HL-60 (cell line): ENCODE results near the gene TYK2.

Source experiments
- GABPA ChIP-seq: IDR thresholded peaks from 2 replicates; pipeline ENCODE4 v1.6.1; 2012; ENCODE audit warnings: low read depth
- POLR2AphosphoS5 ChIP-seq: IDR thresholded peaks from 2 replicates; pipeline ENCODE4 v1.6.1; 2012; ENCODE audit warnings: low read depth
- TF ChIP-seq, protein P1 (sequence below): IDR thresholded peaks from one replicate; pipeline ENCODE4 v1.5.1; 2011; ENCODE audit warnings: low read length, control low read depth, inconsistent platforms; ENCODE audit not compliant: insufficient read depth
- TF ChIP-seq, protein P2 (sequence below): IDR thresholded peaks from 2 replicates; pipeline ENCODE4 v1.6.1; 2012; ENCODE audit warnings: low read depth; ENCODE audit not compliant: insufficient replicate concordance

GRCh38 chr19:10321417-10321797 lies 59.0 kb downstream of the TYK2 start:
- TF ChIP-seq, protein P1, sequence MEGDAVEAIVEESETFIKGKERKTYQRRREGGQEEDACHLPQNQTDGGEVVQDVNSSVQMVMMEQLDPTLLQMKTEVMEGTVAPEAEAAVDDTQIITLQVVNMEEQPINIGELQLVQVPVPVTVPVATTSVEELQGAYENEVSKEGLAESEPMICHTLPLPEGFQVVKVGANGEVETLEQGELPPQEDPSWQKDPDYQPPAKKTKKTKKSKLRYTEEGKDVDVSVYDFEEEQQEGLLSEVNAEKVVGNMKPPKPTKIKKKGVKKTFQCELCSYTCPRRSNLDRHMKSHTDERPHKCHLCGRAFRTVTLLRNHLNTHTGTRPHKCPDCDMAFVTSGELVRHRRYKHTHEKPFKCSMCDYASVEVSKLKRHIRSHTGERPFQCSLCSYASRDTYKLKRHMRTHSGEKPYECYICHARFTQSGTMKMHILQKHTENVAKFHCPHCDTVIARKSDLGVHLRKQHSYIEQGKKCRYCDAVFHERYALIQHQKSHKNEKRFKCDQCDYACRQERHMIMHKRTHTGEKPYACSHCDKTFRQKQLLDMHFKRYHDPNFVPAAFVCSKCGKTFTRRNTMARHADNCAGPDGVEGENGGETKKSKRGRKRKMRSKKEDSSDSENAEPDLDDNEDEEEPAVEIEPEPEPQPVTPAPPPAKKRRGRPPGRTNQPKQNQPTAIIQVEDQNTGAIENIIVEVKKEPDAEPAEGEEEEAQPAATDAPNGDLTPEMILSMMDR: no peak
- TF ChIP-seq, protein P2, sequence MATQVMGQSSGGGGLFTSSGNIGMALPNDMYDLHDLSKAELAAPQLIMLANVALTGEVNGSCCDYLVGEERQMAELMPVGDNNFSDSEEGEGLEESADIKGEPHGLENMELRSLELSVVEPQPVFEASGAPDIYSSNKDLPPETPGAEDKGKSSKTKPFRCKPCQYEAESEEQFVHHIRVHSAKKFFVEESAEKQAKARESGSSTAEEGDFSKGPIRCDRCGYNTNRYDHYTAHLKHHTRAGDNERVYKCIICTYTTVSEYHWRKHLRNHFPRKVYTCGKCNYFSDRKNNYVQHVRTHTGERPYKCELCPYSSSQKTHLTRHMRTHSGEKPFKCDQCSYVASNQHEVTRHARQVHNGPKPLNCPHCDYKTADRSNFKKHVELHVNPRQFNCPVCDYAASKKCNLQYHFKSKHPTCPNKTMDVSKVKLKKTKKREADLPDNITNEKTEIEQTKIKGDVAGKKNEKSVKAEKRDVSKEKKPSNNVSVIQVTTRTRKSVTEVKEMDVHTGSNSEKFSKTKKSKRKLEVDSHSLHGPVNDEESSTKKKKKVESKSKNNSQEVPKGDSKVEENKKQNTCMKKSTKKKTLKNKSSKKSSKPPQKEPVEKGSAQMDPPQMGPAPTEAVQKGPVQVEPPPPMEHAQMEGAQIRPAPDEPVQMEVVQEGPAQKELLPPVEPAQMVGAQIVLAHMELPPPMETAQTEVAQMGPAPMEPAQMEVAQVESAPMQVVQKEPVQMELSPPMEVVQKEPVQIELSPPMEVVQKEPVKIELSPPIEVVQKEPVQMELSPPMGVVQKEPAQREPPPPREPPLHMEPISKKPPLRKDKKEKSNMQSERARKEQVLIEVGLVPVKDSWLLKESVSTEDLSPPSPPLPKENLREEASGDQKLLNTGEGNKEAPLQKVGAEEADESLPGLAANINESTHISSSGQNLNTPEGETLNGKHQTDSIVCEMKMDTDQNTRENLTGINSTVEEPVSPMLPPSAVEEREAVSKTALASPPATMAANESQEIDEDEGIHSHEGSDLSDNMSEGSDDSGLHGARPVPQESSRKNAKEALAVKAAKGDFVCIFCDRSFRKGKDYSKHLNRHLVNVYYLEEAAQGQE: no peak
- no peak for TF ChIP-seq GABPA
- 0 out of 2 replicates have a peak, but pooled peaks have one; percentile 20 for TF ChIP-seq POLR2AphosphoS5
